COLO668 (cell line): ENCODE data around the gene GRB10.

Source experiments
- DNase-seq: peaks from one replicate; lab custom pipeline; 2025; ENCODE audit not compliant: unreplicated experiment; lab: John Stamatoyannopoulos, UW

The GRB10 gene

GRCh38 chr7:50803359-50804337 lies 21.0 kb upstream of the GRB10 start:
- DNase-seq: peak; percentile 51

GRCh38 chr7:50801907-50802306 lies 19.2 kb upstream of the GRB10 start:
- DNase-seq: no peak

GRCh38 chr7:50799873-50800272 lies 17.2 kb upstream of the GRB10 start:
- no peak for DNase-seq

GRCh38 chr7:50798126-50798525 lies 15.4 kb upstream of the GRB10 start:
- no peak for DNase-seq

GRCh38 chr7:50795831-50796230 lies 13.1 kb upstream of the GRB10 start:
- no peak for DNase-seq

- DNase-seq: no peak
Measured at GRCh38 chr7:50795253-50795652, 12.6 kb upstream of the GRB10 start.

- DNase-seq: no peak
Measured at GRCh38 chr7:50793947-50794570, 11.4 kb upstream of the GRB10 start.

- DNase-seq: peak; percentile 79
Measured at GRCh38 chr7:50793120-50793946, 10.6 kb upstream of the GRB10 start.

GRCh38 chr7:50792342-50793119 lies 9.8 kb upstream of the GRB10 start:
- peak; percentile 52 for DNase-seq

GRCh38 chr7:50791938-50792341 lies 9.2 kb upstream of the GRB10 start:
- DNase-seq: no peak

GRCh38 chr7:50791363-50791937 lies 8.8 kb upstream of the GRB10 start:
- DNase-seq: no peak

GRCh38 chr7:50790381-50790780 lies 7.7 kb upstream of the GRB10 start:
- no peak for DNase-seq

GRCh38 chr7:50788382-50788781 lies 5.7 kb upstream of the GRB10 start:
- no peak for DNase-seq

- no peak for DNase-seq
Measured at GRCh38 chr7:50787825-50788224, 5.1 kb upstream of the GRB10 start.

GRCh38 chr7:50785346-50785745 lies 2.6 kb upstream of the GRB10 start:
- DNase-seq: no peak

GRCh38 chr7:50783801-50784507 lies 1.3 kb upstream of the GRB10 start:
- DNase-seq: no peak

GRCh38 chr7:50783303-50783702 lies 607 bp upstream of the GRB10 start:
- DNase-seq: no peak

- no peak for DNase-seq
Measured at GRCh38 chr7:50781381-50782293, 1.1 kb downstream of the GRB10 start.

GRCh38 chr7:50780436-50780835 lies 2.3 kb downstream of the GRB10 start:
- DNase-seq: no peak
